GM03348 (cell line): ENCODE measurements around the gene ATP6V0C.

Source experiments
- DNase-seq: peaks from one replicate; pipeline ENCODE4 v3.0.0; 2012; ENCODE audit warnings: low spot score

The ATP6V0C gene

GRCh38 chr16:2490190-2491105 lies 23.3 kb upstream of the ATP6V0C start:
- DNase-seq = no peak

- no peak for DNase-seq
Observed at GRCh38 chr16:2492292-2492691, 21.5 kb upstream of the ATP6V0C start.

GRCh38 chr16:2493605-2494004 lies 20.1 kb upstream of the ATP6V0C start:
- no peak for DNase-seq

DNA sequence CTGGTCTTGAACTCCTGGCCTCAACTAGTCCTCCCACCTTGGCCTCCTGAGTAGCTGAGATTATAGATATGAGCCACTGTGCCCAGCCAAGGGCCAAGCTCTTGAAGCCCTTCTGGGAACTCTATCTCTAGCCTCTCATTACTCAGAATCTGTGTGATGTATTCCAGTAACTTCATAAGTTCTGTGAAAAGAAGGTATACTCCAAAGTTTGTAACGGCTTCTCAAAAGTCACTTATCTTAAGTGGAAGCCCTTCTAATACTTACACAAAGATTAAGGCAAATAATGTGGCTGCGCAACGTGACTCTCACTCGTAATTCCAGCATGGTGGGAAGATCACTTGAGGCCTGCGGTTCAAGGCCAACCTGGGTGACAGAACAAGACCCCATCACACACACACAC lies 19.1 kb upstream of the ATP6V0C start:
- no peak for DNase-seq

DNA sequence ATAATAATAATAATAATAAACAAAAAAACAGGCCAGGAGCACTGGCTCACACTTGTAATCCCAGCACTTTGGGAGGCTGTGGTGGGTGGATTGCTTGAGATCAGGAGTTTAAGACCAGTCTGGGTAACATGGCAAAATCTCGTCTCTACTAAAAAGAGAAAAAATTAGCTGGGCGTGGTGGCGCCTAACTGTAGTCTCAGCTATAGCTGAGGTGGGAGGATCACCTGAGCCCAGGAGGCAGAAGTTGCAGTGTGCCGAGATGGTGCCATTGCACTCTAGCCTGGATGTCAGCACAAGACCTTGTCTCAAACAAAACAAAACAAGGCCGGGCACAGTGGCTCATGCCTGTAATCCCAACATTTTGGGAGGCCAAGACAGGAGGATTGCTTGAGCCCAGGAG lies 18.7 kb upstream of the ATP6V0C start:
- DNase-seq = no peak

DNA sequence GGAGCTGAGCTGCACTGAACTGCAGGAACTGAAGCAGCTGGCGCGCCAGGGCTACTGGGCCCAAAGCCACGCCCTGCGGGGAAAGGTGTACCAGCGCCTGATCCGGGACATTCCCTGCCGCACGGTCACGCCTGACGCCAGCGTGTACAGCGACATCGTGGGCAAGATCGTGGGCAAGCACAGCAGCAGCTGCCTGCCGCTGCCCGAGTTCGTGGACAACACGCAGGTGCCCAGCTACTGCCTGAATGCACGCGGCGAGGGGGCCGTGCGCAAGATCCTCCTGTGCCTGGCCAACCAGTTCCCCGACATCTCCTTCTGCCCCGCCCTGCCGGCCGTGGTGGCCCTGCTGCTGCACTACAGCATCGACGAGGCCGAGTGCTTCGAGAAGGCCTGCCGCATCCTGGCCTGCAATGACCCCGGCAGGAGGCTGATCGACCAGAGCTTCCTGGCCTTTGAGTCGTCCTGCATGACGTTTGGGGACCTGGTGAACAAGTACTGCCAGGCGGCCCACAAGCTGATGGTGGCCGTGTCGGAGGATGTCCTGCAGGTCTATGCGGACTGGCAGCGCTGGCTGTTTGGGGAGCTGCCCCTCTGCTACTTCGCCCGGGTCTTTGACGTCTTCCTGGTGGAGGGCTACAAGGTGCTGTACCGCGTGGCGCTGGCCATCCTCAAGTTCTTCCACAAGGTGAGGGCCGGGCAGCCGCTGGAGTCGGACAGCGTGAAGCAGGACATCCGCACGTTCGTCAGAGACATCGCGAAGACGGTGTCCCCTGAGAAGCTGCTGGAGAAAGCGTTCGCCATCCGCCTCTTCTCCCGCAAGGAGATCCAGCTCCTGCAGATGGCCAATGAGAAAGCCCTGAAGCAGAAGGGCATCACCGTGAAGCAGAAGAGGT lies 17.3 kb upstream of the ATP6V0C start:
- no peak for DNase-seq

- peak; percentile 74 for DNase-seq
Observed at GRCh38 chr16:2497116-2497630, 16.6 kb upstream of the ATP6V0C start.

- no peak for DNase-seq
Observed at GRCh38 chr16:2497695-2498484, 15.9 kb upstream of the ATP6V0C start.

DNA sequence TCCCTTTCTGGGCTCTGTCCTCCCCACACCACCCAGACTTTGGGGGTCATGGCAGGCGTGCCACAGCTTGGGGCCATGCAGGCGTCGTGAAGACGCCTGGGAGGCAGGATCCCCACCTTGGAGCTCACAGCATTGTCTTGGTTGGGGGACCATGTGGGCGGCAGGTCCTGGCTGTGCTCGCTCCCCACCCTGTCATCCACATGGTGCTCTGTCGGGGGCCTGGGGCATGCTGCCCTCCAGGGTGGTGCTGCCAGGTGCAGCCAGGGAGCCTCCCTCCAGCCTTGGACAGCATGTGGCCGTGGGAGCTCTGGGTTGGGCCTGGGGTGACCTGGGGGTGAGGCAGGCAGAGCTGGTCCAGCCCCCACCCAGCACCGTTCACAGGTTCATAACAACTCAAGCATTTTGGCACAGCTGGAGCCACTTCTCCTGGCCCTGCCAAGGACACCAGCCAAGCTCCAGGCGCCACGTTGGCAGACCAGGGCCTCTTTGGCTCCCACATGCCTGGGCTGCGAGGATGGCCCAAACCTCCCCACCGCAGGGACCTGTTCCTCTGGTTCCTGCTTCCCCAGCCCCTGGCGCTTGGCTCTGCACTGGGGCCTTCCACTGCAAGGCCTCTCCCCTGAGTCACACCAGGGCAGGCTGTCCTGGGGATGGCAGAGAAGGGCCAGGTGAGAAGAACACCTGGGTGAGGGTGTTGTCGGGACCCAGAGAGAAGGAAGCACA lies 15.1 kb upstream of the ATP6V0C start:
- DNase-seq = no peak

GRCh38 chr16:2499454-2499853 lies 14.3 kb upstream of the ATP6V0C start:
- DNase-seq = no peak

GRCh38 chr16:2499890-2500429 lies 13.8 kb upstream of the ATP6V0C start:
- no peak for DNase-seq

DNA sequence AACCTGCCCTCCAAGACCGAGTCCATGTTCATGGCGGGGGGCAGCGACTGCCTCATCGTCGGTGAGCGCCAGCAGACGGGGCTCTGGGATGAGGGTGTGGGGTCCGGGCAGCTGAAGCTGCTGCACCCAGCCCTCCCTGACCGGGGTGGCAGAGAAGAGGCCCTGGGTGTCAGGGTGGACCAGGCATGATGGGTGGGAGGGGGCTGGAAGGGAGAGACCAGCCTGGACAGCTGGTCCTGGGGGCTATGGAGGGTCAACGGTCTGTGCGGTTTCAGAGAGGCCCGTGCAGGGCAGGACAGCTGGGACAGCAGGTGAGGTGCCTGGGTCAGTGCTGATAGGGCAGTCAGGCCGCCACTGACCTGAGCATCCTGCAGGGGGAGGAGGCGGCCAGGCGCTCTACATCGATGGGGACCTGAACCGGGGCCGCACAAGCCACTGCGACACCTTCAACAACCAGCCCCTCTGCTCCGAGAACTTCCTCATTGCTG lies 13.3 kb upstream of the ATP6V0C start:
- DNase-seq = no peak

DNA sequence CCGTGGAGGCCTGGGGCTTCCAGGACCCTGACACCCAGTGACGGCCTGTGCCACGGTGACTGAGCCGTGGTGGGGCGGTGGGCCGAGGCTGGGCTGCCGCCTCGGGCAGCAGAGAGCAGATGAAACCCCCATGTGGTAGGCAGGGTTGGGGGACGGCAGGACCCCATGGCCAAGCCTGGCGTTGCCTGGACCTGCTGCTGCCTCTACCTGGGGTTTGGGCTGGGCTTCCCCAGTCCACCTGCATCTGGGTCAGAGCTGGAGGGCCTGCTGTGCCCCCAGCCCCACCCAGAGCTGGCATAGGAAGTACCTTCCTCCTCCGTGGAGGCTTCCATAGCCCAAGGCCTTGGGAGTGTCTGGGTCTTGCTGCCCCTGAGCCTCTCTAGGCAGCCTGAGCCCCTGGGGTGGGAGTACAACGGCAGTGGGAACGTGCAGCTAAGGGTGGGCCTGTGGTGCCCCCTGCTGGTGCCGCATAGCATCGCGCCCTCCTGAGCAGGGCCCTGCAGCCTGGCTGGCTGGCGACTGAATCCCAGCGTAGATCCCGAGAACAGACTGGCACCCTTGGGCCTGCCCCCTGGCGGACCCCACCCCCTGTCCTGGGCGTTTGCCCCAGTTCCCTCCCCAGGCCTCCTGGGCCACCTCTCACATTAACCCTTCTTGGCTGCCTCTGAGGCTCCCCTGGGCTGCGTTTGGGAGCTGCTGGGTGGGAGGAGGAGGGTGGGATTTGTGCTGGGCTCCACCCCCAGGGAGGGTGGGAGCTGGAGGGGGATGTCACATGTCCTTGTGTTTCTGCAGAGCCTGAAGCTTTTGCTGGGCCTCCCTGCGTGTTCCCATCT lies 12.6 kb upstream of the ATP6V0C start:
- peak; percentile 90 for DNase-seq

GRCh38 chr16:2501946-2502895 lies 11.5 kb upstream of the ATP6V0C start:
- DNase-seq = no peak

GRCh38 chr16:2505695-2506094 lies 8.1 kb upstream of the ATP6V0C start:
- no peak for DNase-seq

- DNase-seq = no peak
Observed at GRCh38 chr16:2507052-2507659, 6.6 kb upstream of the ATP6V0C start.

DNA sequence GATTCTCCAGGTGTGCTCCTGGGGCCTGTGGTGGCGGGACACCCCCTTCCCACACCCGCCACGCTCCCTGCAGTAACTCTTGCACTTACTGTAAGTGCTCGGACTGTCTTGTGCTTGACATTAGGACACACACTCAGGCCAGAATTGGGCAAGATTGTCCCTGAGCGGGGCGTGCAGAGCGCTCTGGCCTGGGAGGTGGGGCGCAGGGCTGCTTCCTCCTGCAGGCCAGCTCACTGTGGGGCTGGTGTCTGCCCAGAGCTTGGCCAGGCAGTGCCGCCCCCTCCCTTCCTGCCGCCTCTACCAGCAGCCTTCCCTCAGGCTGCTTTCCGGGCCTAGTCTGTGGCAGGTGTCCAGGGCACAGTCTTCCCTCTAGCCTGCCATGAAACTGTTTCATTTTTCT lies 6.1 kb upstream of the ATP6V0C start:
- no peak for DNase-seq

GRCh38 chr16:2508722-2509400 lies 4.9 kb upstream of the ATP6V0C start:
- DNase-seq = no peak
